ENCODE data around the gene MYO7A.

The MYO7A gene

DNA sequence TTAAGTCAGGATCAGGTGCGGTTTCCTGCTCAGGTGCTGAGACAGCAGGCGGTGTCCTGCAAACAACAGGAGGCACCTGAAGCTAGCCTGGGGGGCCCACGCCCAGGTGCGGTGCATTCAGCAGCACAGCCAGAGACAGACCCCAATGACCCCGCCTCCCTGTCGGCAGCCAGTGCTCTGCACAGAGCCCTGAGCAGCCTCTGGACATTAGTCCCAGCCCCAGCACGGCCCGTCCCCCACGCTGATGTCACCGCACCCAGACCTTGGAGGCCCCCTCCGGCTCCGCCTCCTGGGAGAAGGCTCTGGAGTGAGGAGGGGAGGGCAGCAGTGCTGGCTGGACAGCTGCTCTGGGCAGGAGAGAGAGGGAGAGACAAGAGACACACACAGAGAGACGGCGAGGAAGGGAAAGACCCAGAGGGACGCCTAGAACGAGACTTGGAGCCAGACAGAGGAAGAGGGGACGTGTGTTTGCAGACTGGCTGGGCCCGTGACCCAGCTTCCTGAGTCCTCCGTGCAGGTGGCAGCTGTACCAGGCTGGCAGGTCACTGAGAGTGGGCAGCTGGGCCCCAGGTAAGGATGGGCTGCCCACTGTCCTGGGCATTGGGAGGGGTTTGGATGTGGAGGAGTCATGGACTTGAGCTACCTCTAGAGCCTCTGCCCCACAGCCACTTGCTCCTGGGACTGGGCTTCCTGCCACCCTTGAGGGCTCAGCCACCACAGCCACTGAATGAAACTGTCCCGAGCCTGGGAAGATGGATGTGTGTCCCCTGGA, at the start of gene MYO7A:
MYO7A (plus strand) TSS at position 327 of the 772 bp plus-strand sequence. CDS start 2,389 bp downstream, outside the sequence.
- peak; percentile 46 for DNase-seq (ENCODE audit: low spot score)

DNA sequence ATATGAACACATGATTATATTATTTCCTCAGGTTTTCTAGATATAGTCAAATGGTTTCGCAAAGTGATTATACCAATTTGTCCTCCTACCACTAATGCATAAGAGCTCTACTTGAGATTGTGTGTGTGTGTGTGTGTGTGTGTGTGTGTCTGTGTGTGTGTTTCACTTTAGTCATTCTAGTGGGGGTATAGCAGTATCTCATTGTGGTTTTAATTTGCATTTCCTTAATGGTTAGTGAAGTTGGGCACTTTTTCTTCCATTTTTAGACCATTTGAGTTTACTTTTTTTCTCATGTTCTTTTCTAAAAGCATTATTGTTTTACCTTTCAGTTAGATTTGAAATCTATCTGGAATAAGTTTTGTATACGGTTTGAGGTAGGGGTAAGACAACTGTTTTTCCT, 48.4 kb upstream of the MYO7A start:
- DNase-seq (ENCODE audit: low spot score): no peak

GRCh38 chr11:77080643-77081210, 47.3 kb upstream of the MYO7A start:
- DNase-seq (ENCODE audit: low spot score): no peak

GRCh38 chr11:77081381-77081851, 46.6 kb upstream of the MYO7A start:
- DNase-seq (ENCODE audit: low spot score): no peak

GRCh38 chr11:77081976-77082836, 45.8 kb upstream of the MYO7A start:
- DNase-seq (ENCODE audit: low spot score): no peak

DNA sequence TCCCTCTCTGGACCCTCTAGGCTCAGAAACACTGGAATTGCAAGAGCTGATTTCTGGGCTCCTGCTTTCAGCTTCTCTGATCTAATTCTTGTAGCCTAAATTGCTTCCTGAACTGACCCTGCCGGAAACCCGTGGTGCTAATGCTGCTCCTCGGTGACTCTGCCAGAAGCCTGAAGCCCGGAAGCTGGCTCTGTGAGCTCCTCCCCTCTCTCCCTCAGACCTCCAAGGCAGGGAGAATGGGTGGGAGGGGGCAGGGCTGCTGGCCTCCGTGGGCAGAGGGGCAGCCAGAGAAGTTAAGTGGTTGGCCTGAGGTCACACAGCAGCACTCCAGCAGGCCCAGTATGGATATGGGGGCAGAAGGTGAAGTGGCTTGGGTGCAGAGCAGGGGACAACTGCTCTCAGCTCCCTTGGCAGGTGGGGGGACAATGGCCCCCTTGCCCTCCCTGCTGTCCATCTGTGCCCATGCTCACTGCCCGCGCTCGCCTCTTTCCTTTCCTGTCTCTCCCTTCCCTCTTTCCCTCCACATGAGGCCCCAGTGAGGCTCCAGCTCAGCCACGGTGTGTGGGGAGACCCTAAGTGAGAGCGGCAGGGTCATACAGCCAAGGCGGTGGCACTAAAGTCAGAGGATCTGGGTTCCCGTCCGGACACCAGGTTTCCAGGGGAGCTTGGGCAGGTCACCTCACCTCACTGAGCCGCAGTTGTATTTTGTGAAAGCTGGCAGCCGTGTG, 45.0 kb upstream of the MYO7A start:
- no peak for DNase-seq (ENCODE audit: low spot score)

- no peak for DNase-seq (ENCODE audit: low spot score)
Measured at GRCh38 chr11:77083566-77084245, 44.3 kb upstream of the MYO7A start.

- DNase-seq (ENCODE audit: low spot score): no peak
Measured at GRCh38 chr11:77084581-77085191, 43.4 kb upstream of the MYO7A start.

DNA sequence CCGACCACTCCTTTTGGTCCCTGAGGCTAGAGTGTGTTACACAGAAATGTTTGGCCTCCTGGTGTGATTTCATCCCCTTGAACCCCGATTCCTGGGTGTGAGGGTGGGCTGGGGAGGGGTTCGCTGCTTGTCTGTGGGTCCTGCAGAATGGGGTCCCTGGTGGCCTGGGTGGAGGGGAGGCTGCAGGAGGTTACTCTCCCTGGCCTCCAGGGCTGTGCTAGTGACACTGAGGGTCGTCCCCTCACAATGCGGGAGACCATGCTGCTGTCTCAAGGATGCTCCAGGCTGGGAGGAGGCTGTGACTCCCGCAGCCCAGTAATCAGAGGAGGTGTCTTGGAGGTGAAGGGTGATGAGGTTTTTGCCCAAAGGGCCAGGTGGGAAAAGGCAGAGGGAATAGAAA, 42.4 kb upstream of the MYO7A start:
- DNase-seq (ENCODE audit: low spot score): no peak

- DNase-seq (ENCODE audit: low spot score): no peak
Measured at GRCh38 chr11:77086521-77087472, 41.2 kb upstream of the MYO7A start.

DNA sequence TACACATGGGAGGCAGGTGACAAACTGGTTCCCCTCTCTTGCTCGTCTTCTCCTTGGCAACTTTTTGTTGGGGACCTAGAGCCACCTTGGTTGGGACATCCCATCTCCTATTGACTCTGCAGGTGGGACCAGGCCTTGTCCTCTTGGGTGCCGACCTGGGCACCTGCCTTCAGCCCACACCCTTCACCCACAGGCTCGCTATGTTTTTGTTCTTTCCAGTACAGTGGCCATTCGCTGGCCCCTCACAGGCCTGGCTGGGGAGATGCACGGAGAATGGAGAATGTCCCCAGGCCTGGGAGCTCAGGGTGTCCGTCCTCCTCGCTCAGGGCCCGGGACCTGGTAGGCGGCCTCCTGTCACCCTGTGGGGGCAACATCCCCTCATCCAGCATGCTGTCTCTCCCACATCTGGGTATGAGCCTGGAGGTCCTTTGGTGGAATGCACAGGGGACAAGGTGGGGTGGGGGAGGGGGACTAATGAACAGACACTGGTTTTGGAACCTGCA, 40.3 kb upstream of the MYO7A start:
- no peak for DNase-seq (ENCODE audit: low spot score)

DNA sequence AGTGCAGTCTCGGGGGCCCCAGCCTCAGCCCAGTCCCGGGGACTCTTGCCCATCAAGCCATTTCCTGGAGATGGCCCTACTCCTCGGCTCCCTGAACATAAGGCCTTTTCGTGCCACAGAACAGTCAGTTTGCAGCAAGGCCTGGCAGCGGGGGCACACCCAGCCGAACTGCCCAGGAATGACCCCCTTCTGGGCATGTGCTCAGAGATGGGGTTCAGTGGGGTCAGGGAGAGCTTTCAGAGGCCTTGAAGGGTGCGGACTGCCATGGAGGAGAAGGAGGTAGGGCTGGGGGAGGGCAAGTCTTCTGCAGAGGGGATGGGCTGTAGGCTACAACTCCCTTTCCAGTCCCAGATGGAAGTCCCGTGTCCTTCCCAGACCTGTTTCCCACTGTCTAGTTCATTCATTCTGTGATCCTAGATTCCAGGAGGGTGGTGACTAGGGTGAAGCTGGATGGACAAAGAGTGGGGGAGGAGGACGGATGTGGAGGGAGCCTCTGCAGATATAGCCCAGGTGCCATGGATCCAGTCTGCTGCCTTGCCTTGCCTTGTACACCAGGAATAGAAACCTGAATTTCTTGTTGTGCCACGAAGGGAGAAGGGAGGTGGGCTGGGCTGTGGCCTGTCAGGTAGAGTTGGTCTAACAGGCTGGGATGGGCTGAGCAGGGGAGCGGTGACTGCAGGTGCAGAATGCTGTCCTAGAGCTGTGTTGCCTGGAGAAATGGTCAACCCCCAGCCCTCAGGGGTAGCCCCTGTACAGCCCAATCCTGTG, 39.6 kb upstream of the MYO7A start:
- no peak for DNase-seq (ENCODE audit: low spot score)

- no peak for DNase-seq (ENCODE audit: low spot score)
Measured at GRCh38 chr11:77089004-77089545, 39.0 kb upstream of the MYO7A start.

DNA sequence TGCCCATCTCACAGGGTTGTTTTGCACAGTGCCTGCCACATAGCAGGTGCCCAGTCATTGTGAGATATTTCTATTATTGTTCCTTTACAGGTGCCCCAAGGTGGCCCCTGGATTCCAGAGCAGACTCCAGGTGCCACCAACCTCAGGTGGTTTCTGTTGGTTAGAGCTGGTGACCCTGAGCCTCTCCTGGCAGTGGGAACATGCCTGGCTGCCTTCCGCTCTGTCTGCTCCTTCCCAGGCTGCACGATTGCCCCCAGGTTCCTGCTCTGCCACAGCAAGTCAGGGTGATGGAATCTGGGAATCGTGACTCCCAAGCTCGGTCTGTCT, 38.0 kb upstream of the MYO7A start:
- no peak for DNase-seq (ENCODE audit: low spot score)

DNA sequence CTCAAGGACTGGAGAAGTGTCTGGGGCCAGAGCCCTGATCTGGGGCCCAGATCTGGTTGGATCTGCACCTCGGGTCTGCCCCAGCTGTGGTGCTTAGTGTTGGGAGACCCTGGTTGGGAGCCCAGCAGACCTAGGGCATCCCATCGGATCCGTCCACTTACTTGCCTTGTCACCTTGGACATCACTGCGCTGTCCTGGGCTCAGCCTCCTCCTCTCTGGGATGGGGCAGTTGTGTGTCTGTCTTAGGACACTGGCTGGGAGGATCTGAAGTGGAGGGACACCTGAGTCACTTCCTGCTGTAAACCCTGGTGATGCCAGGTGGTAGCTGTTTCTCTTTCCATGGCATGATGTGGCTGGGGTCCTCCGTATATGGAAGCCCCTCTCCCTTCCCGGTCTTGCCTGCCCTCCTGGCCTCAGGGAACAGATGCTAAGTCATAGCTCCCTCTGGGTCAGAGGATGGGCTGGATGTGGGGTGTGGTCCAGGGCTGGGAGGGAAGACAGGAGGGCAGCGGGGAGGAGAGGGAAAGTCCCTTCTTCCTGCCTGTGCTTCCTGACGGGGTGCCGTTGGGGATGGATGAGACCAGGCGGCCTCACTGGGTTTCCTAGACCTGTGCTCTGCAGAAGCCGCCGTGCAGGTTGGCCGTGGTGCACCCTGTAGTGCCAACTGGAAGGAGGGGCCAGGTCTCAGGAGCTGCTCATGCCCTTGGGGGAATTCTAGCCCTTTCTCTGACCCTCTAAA, 37.5 kb upstream of the MYO7A start:
- DNase-seq (ENCODE audit: low spot score): no peak

DNA sequence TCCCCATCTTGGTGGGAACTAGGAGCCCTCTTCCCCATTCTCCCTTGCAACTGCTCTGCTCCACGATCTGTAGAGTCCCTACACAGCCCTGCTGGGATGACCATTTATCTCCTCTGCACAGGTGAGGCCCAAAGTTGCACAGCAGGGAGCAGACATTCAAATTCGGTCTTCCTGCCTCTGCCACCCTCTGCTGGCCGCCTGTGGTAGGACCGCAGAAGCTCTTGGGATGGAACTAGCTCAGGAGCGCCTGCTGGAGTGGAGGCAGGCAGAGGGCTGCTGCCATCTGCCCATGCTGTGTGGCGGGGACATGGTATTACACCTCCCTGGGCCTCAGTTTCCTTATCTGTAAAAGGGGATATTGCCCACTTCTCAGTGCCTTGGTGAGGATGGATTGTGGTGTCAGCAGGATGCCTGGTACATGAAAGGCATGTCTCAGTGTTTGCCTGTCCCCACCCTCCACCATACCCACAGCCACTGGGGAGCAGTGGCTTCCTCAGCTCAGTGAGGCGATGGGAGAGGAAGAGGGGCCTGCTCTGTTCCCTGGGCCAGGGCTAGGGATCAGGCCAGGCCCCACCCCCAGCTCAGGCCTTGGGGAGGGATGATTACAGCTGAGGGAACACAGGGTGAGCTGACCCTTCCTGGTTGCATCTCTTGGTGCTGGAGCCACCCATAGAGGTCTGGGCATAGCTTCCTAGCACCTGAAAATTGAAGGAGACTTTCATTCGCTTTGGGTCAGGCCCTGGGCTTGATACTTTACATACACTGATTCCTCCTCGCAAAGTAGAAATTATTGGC, 36.7 kb upstream of the MYO7A start:
- DNase-seq (ENCODE audit: low spot score): peak; percentile 53

DNA sequence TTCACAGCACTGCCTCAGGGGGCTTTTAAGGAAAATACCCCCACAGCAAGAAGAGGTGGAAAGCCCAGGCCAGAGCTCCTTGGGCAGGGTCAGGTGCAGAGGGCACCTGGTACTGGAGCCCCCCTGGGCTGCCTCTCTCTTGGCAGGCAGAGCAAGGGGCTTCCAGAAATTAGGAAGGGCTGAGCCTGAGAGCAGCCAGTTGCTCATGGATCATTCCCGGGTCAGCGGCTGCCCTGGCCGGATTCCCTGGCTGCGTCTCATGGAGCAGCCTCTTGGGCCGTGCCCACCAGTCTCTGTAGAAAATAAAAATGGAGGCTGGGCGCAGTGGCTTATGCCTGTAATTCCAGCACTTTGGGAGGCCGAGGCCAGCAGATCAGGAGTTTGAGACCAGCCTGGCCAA, 35.7 kb upstream of the MYO7A start:
- no peak for DNase-seq (ENCODE audit: low spot score)

Measured in putamen (tissue), 1 donor.